Retinal pigment epithelial cell (primary cell): ENCODE data around the gene CHST5.
A peak's percentile ranks its signal among the peaks of the same experiment; 100 is the strongest.
"Not testable (repeated sequence)": the region's sequence is repeated elsewhere in the genome, so short reads cannot be mapped to it uniquely, and the experiment has no call there.

Source experiments
- DNase-seq: peaks from one replicate; pipeline ENCODE4 v3.0.0-alpha.2; 2010; ENCODE audit warnings: low read depth
- H3K4me3 ChIP-seq: 2 replicates; pipeline ENCODE4 v1.5.1; 2011; ENCODE audit warnings: mild to moderate bottlenecking, low read length, control low read depth, moderate library complexity
- CTCF ChIP-seq: conservative IDR thresholded peaks from 2 replicates; pipeline ENCODE4 v1.5.1; 2011; ENCODE audit warnings: low read depth, low read length, control low read depth, inconsistent platforms

Gene CHST5

GRCh38 chr16:75552951-75553350 lies 17.0 kb upstream of the CHST5 start:
- no peak for TF ChIP-seq CTCF
- H3K4me3 ChIP-seq, result no peak overlapping the region
- no peak for DNase-seq

GRCh38 chr16:75550211-75550662 lies 14.3 kb upstream of the CHST5 start:
- DNase-seq, result no peak
- no peak overlapping the region for H3K4me3 ChIP-seq
- TF ChIP-seq CTCF, result peak; percentile 50

- DNase-seq, H3K4me3 ChIP-seq: not testable (repeated sequence)
Observed at GRCh38 chr16:75548456-75548855, 12.5 kb upstream of the CHST5 start.

- no peak for DNase-seq
- no peak for TF ChIP-seq CTCF
- no peak overlapping the region for H3K4me3 ChIP-seq
Observed at GRCh38 chr16:75546293-75546692, 10.4 kb upstream of the CHST5 start.

- not testable (repeated sequence) for DNase-seq, H3K4me3 ChIP-seq
Observed at GRCh38 chr16:75545879-75546278, 10.0 kb upstream of the CHST5 start.

GRCh38 chr16:75542462-75542861 lies 6.6 kb upstream of the CHST5 start:
- not testable (repeated sequence) for DNase-seq, H3K4me3 ChIP-seq

GRCh38 chr16:75541236-75541635 lies 5.3 kb upstream of the CHST5 start:
- TF ChIP-seq CTCF, result no peak

GRCh38 chr16:75538882-75539565 lies 3.1 kb upstream of the CHST5 start:
- not testable (repeated sequence) for H3K4me3 ChIP-seq, DNase-seq

More at GRCh38 chr16:75541236-75541635, 5.3 kb upstream of the CHST5 start:
- H3K4me3 ChIP-seq, result no peak overlapping the region
- no peak for DNase-seq

- DNase-seq, result no peak
- no peak for TF ChIP-seq CTCF
- H3K4me3 ChIP-seq, result no peak overlapping the region
Observed at GRCh38 chr16:75537776-75538175, 1.9 kb upstream of the CHST5 start.
